ENCODE measurements around the gene AKR7A3. TPM values are rescaled to one million over a fixed set of nuclear protein-coding genes. Genes with fewer than 3 reads are reported as not detected.

The AKR7A3 gene
- total RNA-seq, 1 experiment from 2014 or later: 1.5 TPM

GRCh38 chr1:19325958-19326747 is 37.6 kb upstream of the AKR7A3 start (continued):
- TF ChIP-seq, protein P1, sequence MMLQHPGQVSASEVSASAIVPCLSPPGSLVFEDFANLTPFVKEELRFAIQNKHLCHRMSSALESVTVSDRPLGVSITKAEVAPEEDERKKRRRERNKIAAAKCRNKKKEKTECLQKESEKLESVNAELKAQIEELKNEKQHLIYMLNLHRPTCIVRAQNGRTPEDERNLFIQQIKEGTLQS (CRISPR knock-in tag; conservative IDR thresholded peaks at IDR 0.05): no peak
- no peak for TF ChIP-seq ZNF396 (CRISPR knock-in tag; IDR thresholded peaks at IDR 0.05; ENCODE audit: borderline replicate concordance)

GRCh38 chr1:19325368-19325957 is 36.9 kb upstream of the AKR7A3 start:
- TF ChIP-seq, protein P2, sequence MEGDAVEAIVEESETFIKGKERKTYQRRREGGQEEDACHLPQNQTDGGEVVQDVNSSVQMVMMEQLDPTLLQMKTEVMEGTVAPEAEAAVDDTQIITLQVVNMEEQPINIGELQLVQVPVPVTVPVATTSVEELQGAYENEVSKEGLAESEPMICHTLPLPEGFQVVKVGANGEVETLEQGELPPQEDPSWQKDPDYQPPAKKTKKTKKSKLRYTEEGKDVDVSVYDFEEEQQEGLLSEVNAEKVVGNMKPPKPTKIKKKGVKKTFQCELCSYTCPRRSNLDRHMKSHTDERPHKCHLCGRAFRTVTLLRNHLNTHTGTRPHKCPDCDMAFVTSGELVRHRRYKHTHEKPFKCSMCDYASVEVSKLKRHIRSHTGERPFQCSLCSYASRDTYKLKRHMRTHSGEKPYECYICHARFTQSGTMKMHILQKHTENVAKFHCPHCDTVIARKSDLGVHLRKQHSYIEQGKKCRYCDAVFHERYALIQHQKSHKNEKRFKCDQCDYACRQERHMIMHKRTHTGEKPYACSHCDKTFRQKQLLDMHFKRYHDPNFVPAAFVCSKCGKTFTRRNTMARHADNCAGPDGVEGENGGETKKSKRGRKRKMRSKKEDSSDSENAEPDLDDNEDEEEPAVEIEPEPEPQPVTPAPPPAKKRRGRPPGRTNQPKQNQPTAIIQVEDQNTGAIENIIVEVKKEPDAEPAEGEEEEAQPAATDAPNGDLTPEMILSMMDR (IDR thresholded peaks at IDR 0.05): no peak
- TF ChIP-seq PRDM15 (CRISPR knock-in tag; IDR thresholded peaks at IDR 0.05) (no peak), STAT6 (CRISPR knock-in tag; conservative IDR thresholded peaks at IDR 0.05; ENCODE audit: low read depth) (no peak), ESRRA (CRISPR knock-in tag; IDR thresholded peaks at IDR 0.05; ENCODE audit: borderline replicate concordance) (no peak), ZNF317 (CRISPR knock-in tag; IDR thresholded peaks at IDR 0.05; ENCODE audit: borderline replicate concordance, low read depth) (no peak)
- TF ChIP-seq, protein P3, sequence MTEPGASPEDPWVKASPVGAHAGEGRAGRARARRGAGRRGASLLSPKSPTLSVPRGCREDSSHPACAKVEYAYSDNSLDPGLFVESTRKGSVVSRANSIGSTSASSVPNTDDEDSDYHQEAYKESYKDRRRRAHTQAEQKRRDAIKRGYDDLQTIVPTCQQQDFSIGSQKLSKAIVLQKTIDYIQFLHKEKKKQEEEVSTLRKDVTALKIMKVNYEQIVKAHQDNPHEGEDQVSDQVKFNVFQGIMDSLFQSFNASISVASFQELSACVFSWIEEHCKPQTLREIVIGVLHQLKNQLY (CRISPR knock-in tag; IDR thresholded peaks at IDR 0.05): no peak
- CTCF ChIA-PET: no interaction called here
- ATAC-seq (no peak), DNase-seq (ENCODE audit: low spot score) (no peak)
- peaks cover 8% of the 10 kb centered on the region for H3K36me3 Mint-ChIP-seq
- no peak overlapping the region for H3K27ac Mint-ChIP-seq
- no peaks in the 10 kb centered on the region for H3K4me1 Mint-ChIP-seq
- POLR2A ChIA-PET: no interaction called here
- no peaks in the 10 kb centered on the region for H3K9me3 Mint-ChIP-seq
- no peak overlapping the region for H3K4me3 Mint-ChIP-seq
- H3K27me3 Mint-ChIP-seq (ENCODE audit: low read depth): no peaks in the 10 kb centered on the region

GRCh38 chr1:19324665-19324990 is 36.1 kb upstream of the AKR7A3 start:
- Mint-ChIP-seq H3K4me3 (no peak overlapping the region), H3K36me3 (peaks cover 8% of the 10 kb centered on the region), H3K27ac (no peak overlapping the region), H3K4me1 (no peaks in the 10 kb centered on the region), H3K27me3 (ENCODE audit: low read depth) (no peaks in the 10 kb centered on the region), H3K9me3 (no peaks in the 10 kb centered on the region)
- TF ChIP-seq ZNF263 (CRISPR knock-in tag; IDR thresholded peaks at IDR 0.05; ENCODE audit: low read depth): no peak
- TF ChIP-seq FOXP4 (CRISPR knock-in tag; IDR thresholded peaks at IDR 0.05): no peak
- no peak for TF ChIP-seq PRRX2 (CRISPR knock-in tag; IDR thresholded peaks at IDR 0.05)
- no peak for TF ChIP-seq NFYB (CRISPR knock-in tag; conservative IDR thresholded peaks at IDR 0.05; ENCODE audit: low read depth)
- no peak for TF ChIP-seq TCF7 (CRISPR knock-in tag; IDR thresholded peaks at IDR 0.05; ENCODE audit: low read depth)
- ATAC-seq: no peak
- POLR2A ChIA-PET: no interaction called here
- CTCF ChIA-PET: no interaction called here
- no peak for DNase-seq (ENCODE audit: low spot score)
